ENCODE measurements around the gene TSPAN5.

DNA sequence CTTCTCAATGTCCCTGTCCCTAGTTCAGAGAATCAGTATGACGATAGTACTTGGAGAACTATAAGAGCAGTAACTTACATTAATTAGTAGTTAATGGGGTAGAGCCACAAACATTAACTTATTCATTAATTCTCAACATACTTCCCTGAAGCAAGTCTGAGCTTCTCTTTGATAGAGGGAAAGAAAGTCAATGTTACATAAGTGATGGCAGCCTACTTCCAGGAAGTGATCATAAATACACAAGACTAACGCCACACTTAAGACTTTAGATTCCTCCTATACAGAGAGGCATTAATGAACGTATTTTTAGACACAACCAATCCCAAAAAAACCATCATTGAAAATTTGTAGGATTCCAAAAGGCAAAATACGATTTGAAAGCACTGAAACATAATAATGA is 33.8 kb downstream of the TSPAN5 start:
- TF ChIP-seq, protein P1, sequence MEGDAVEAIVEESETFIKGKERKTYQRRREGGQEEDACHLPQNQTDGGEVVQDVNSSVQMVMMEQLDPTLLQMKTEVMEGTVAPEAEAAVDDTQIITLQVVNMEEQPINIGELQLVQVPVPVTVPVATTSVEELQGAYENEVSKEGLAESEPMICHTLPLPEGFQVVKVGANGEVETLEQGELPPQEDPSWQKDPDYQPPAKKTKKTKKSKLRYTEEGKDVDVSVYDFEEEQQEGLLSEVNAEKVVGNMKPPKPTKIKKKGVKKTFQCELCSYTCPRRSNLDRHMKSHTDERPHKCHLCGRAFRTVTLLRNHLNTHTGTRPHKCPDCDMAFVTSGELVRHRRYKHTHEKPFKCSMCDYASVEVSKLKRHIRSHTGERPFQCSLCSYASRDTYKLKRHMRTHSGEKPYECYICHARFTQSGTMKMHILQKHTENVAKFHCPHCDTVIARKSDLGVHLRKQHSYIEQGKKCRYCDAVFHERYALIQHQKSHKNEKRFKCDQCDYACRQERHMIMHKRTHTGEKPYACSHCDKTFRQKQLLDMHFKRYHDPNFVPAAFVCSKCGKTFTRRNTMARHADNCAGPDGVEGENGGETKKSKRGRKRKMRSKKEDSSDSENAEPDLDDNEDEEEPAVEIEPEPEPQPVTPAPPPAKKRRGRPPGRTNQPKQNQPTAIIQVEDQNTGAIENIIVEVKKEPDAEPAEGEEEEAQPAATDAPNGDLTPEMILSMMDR (IDR thresholded peaks at IDR 0.05) = no peak
- no peak for TF ChIP-seq POLR2A (IDR thresholded peaks at IDR 0.05)
